Colonic mucosa (tissue), 4 donors: ENCODE data around the gene CDC123. TPM values are rescaled to one million over a fixed set of nuclear protein-coding genes. Genes with fewer than 3 reads are reported as not detected.
"Not testable (repeated sequence)": the region's sequence is repeated elsewhere in the genome, so short reads cannot be mapped to it uniquely, and the experiment has no call there.

Experiments used
- DNase-seq: peaks from one replicate; pipeline ENCODE4 v3.0.0-alpha.2; 2020
- H3K27ac ChIP-seq: fragments of 200-600 bp; one replicate; pipeline ENCODE4 v1.8.0; 2021
- H3K27me3 ChIP-seq: fragments of 200-600 bp; one replicate; pipeline ENCODE4 v1.8.0; 2021
- H3K36me3 ChIP-seq: fragments of 200-600 bp; one replicate; pipeline ENCODE4 v1.8.0; 2021
- H3K4me1 ChIP-seq: fragments of 200-600 bp; one replicate; pipeline ENCODE4 v1.8.0; 2021; ENCODE audit warnings: mild to moderate bottlenecking
- H3K4me3 ChIP-seq: fragments of 200-600 bp; one replicate; pipeline ENCODE4 v1.8.0; 2021
- H3K9ac ChIP-seq, 2 donors: one replicate each; pipeline ENCODE4 v1.7.0; 2013; ENCODE audit warnings: control low read depth in 2 of 2, low read depth in 2 of 2, low read length in 2 of 2
- H3K9me3 ChIP-seq: fragments of 200-600 bp; one replicate; pipeline ENCODE4 v1.8.0; 2021
- CTCF ChIP-seq: fragments of 200-600 bp; IDR thresholded peaks from one replicate; pipeline ENCODE4 v1.8.0; 2022; ENCODE audit warnings: antibody characterized with exemption, mild to moderate bottlenecking
- intact Hi-C: fragments of 100-400 bp; cut with DNase I; formaldehyde crosslinking; loops from one replicate; pipeline ENCODE4 v1.14.1; 2022
- total RNA-seq, 2 donors: library from RNA; stranded (reverse); fragmentation: NEBNext Ultra II Directional in 1 of 2; extraction: Animal tissue kit (Norgen Biotek cat#: 25700) in 1 of 2; gene quantifications; one replicate each; pipeline ENCODE4 v1.2.1, GENCODE V29; 2021
- donor health status: healthy.
- donor health status: DM: no; HTN: no; CAD: no.
- donor health status: DM: no; HTN: no; CAD: no.

Gene CDC123
- total RNA-seq, 2 donors from 2014 or later, result 47.9 to 84.5 TPM

- intact Hi-C loops, result no loop called here
- no peaks in the 10 kb centered on the region for H3K4me1 ChIP-seq
- TF ChIP-seq CTCF, result no peak
- peaks cover 8% of the 10 kb centered on the region for H3K36me3 ChIP-seq
- no peak for DNase-seq
- no peak overlapping the region for H3K9ac ChIP-seq
- H3K4me3 ChIP-seq, result no peak overlapping the region
- no peaks in the 10 kb centered on the region for H3K9me3 ChIP-seq
- H3K27me3 ChIP-seq, result no peaks in the 10 kb centered on the region
- no peak overlapping the region for H3K27ac ChIP-seq
Measured at GRCh38 chr10:12160664-12161063, 35.3 kb upstream of the CDC123 start.

DNA sequence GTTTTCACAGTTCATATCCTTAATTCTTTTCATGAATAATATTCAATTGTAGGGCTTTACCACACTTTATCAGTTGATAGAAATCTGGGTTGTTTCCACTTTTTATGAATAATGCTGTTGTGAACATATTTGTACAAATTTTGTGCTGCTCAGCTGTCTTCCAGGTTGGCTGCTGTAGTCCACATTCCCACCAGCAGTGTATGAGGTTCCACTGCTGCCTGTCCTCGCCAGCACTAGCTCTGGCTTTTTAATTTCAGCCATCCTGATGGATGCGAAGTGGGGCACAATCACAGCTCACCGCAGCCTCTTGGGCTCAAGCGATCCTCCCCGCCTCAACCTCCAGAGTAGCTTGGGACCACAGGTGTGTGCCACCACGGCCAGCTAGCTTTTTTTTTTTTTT is 33.1 kb upstream of the CDC123 start:
- Histone ChIP-seq H3K9ac (no peak overlapping the region), H3K4me1 (no peaks in the 10 kb centered on the region), H3K27me3 (no peaks in the 10 kb centered on the region), H3K36me3 (peaks cover 8% of the 10 kb centered on the region), H3K27ac (no peak overlapping the region), H3K4me3 (no peak overlapping the region), H3K9me3 (no peaks in the 10 kb centered on the region)
- DNase-seq, result no peak
- TF ChIP-seq CTCF, result no peak
- intact Hi-C loops, result no loop called here

DNA sequence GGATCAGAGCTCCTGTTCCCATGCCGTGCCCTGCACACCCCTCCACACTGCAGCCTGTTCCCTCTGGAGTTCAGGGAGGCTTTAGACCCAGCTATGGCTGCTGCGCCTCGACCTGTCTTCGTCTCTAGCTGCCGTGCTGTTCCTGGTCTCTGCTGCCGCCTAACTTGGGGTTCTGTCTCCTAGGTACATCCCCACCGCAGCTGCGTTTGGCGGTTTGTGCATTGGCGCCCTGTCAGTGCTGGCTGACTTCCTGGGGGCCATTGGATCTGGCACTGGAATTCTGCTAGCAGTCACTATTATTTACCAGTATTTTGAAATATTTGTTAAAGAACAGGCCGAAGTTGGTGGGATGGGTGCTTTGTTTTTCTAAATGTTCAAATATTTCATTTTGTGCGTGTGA is 31.9 kb upstream of the CDC123 start:
- Histone ChIP-seq H3K4me1 (no peaks in the 10 kb centered on the region), H3K9me3 (no peaks in the 10 kb centered on the region), H3K27ac (no peak overlapping the region), H3K36me3 (no peaks in the 10 kb centered on the region), H3K4me3 (no peak overlapping the region), H3K9ac (no peak overlapping the region), H3K27me3 (no peaks in the 10 kb centered on the region)
- DNase-seq, result no peak
- intact Hi-C loops, result no loop called here
- TF ChIP-seq CTCF, result no peak

- no peaks in the 10 kb centered on the region for H3K36me3 ChIP-seq
- no peak for TF ChIP-seq CTCF
- H3K9me3 ChIP-seq, result no peaks in the 10 kb centered on the region
- no peak overlapping the region for H3K4me3 ChIP-seq
- H3K27ac ChIP-seq, result no peak overlapping the region
- H3K4me1 ChIP-seq, result no peaks in the 10 kb centered on the region
- intact Hi-C loops, result no loop called here
- no peak overlapping the region for H3K9ac ChIP-seq
- no peak for DNase-seq
- H3K27me3 ChIP-seq, result no peaks in the 10 kb centered on the region
Measured at GRCh38 chr10:12165036-12165435, 31.0 kb upstream of the CDC123 start.

- no peaks in the 10 kb centered on the region for H3K4me1 ChIP-seq
- DNase-seq, result no peak
- H3K4me3 ChIP-seq, result no peak overlapping the region
- no peaks in the 10 kb centered on the region for H3K27me3 ChIP-seq
- H3K27ac ChIP-seq, result no peak overlapping the region
- TF ChIP-seq CTCF, result no peak
- H3K36me3 ChIP-seq, result no peaks in the 10 kb centered on the region
- intact Hi-C loops, result no loop called here
- H3K9me3 ChIP-seq, result no peaks in the 10 kb centered on the region
- H3K9ac ChIP-seq, result no peak overlapping the region
Measured at GRCh38 chr10:12165999-12166775, 29.8 kb upstream of the CDC123 start.

DNA sequence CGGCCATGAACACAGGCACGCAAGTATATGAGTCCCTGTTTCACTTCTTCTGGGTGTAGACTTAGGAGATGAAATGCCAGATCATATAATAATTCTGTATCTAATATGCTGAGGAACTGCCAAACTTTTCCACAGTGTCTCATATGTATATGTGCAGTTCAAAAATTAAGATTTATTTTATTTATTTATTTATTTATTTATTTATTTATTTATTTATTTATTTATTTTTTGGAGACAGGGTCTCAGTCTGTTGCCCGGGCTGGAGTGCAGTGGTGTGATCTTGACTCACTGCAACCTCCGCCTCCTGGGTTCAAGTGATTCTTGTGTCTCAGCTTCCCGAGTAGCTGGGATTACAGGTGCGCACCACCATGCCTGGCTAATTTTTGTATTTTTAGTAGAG is 24.5 kb upstream of the CDC123 start:
- H3K27ac ChIP-seq, H3K4me3 ChIP-seq, H3K9me3 ChIP-seq, DNase-seq, H3K4me1 ChIP-seq, H3K36me3 ChIP-seq, intact Hi-C loops, H3K27me3 ChIP-seq, H3K9ac ChIP-seq: not testable (repeated sequence)
